ENCODE results near the gene GPM6B.

GPM6B gene

DNA sequence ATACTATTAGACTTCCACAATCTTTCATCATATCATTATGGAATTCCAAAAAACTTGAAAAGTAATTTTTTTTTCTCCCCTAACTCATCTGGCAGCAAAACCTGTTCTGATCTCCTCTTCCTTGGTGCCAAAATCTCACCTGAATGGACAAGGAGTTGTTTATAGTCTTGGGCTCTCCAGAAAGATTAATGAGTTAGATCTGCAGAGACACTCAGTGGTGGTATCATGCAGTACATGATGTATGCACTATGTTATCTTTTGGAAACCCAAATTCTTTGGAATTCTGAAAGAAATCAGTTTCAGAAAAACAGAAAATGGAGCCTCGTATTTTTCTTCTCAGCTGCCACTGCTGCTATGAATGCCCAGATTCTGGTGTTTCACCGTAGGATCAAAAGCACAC is 11.7 kb downstream of the GPM6B start:
- TF ChIP-seq, protein P1, sequence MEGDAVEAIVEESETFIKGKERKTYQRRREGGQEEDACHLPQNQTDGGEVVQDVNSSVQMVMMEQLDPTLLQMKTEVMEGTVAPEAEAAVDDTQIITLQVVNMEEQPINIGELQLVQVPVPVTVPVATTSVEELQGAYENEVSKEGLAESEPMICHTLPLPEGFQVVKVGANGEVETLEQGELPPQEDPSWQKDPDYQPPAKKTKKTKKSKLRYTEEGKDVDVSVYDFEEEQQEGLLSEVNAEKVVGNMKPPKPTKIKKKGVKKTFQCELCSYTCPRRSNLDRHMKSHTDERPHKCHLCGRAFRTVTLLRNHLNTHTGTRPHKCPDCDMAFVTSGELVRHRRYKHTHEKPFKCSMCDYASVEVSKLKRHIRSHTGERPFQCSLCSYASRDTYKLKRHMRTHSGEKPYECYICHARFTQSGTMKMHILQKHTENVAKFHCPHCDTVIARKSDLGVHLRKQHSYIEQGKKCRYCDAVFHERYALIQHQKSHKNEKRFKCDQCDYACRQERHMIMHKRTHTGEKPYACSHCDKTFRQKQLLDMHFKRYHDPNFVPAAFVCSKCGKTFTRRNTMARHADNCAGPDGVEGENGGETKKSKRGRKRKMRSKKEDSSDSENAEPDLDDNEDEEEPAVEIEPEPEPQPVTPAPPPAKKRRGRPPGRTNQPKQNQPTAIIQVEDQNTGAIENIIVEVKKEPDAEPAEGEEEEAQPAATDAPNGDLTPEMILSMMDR (IDR thresholded peaks at IDR 0.05; ENCODE audit: control insufficient read depth, extremely low read depth, insufficient read depth): 0 out of 2 replicates have a peak, but pooled peaks have one; percentile 4
- DNase-seq (ENCODE audit: low read depth): no peak
- H3K4me3 ChIP-seq (ENCODE audit: low read depth, low read length): no peak overlapping the region

DNA sequence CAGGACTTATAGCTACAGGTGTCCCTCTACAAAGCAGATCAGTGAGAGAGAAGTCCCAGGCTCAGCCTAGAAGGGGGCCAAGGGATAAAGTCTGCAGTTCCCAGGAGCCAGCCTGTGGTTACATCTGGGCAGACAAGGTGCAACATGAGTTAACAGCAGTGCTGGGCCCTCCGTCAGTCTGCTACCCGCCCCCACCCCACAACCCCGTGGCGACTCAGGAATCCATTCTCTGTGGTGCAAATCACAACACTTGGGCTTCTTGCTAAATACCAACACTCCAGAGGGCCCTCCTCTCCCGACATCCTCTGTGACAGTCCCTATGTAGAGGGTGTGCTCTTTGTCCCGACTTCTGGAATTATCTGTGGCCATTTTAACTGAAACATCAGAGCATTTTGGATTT is 13.8 kb downstream of the GPM6B start:
- TF ChIP-seq, protein P1 (IDR thresholded peaks at IDR 0.05; ENCODE audit: control insufficient read depth, extremely low read depth, insufficient read depth): no peak
- no peak for DNase-seq (ENCODE audit: low read depth)

DNA sequence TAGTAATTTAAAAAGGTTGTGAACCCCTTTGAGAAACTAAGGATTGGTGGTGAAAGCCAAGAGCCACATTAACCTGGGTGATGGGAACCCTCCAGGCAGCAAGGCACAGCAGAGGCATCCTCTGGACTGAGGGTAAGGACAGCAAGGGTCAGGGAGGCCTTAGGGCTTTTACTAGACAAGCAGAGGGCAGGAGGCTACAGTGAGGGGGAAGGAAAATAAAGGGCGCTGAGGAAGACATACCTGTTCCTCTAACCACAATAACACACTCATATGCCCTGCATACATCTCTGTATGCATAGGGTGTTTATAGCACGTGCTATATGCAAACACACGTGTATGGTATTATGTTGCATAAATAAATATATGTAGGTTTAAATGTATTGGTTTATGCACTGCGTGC is 18.7 kb downstream of the GPM6B start:
- DNase-seq (ENCODE audit: low read depth): no peak
- no peak overlapping the region for H3K4me3 ChIP-seq (ENCODE audit: low read depth, low read length)
- TF ChIP-seq, protein P1 (IDR thresholded peaks at IDR 0.05; ENCODE audit: control insufficient read depth, extremely low read depth, insufficient read depth): no peak

More for the DNA sequence above, 13.8 kb downstream of the GPM6B start:
- H3K4me3 ChIP-seq (ENCODE audit: low read depth, low read length): no peak overlapping the region

DNA sequence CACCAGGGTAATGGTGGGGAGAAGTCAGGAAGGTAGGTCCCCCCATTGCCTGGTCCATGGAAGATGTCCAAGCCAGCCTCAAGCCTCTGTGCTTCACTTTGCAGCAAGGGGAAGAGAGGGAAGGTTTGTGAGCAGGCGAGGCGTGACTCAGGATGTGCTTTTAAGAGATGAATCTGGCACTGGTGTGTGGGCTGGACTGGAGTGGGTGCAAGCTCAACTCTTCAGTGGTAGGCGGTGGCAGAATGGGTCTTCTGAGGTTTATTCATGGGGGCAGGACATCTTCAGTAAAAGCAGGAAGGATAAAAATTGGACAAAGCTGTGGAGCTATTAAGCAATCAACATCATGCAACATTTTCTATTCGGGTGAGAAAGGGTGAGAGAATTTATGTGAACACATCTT is 19.4 kb downstream of the GPM6B start:
- no peak overlapping the region for H3K4me3 ChIP-seq (ENCODE audit: low read depth, low read length)
- TF ChIP-seq, protein P1 (IDR thresholded peaks at IDR 0.05; ENCODE audit: control insufficient read depth, extremely low read depth, insufficient read depth): no peak
- DNase-seq (ENCODE audit: low read depth): no peak

DNA sequence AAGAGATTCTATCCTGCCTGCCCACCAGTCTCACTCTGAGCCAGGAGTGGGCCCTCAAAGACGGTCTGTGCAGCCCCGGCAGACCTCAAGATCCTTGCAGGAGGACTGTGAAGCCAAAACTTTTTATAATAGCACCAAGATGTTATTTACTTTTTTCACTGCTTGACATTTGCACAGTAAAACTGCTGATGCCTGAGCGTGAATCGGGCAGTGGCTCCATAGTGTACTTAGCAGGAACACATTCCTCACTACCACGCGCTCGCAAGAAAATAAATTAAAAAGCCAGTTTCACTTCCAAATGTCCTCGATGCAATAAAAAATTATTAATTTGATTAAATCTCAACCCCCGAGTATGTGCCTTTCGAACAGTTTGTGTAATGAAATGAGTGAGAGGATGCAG is 22.5 kb downstream of the GPM6B start:
- TF ChIP-seq, protein P1 (IDR thresholded peaks at IDR 0.05; ENCODE audit: control insufficient read depth, extremely low read depth, insufficient read depth): no peak
- H3K4me3 ChIP-seq (ENCODE audit: low read depth, low read length): no peak overlapping the region
- no peak for DNase-seq (ENCODE audit: low read depth)

DNA sequence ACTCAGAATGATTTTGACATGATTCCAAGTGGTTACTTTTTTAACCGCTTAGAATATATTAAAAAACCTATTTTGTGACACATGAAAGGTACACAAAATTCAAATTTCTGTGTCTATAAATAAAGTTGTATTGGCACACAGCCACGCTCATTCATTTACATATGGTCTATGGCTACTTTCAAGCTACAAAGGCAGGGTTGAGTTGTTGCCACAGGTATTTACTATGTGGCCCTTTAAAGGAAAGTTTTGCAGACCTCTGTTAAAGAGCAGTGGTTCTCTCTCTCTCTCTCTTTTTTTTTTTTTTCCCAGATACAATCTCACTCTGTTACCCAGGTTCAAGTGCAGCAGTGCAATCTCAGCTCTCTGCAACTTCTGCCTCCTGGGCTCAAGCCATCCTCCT is 23.0 kb downstream of the GPM6B start:
- H3K4me3 ChIP-seq (ENCODE audit: low read depth, low read length): no peak overlapping the region
- TF ChIP-seq, protein P1 (IDR thresholded peaks at IDR 0.05; ENCODE audit: control insufficient read depth, extremely low read depth, insufficient read depth): no peak
- no peak for DNase-seq (ENCODE audit: low read depth)

DNA sequence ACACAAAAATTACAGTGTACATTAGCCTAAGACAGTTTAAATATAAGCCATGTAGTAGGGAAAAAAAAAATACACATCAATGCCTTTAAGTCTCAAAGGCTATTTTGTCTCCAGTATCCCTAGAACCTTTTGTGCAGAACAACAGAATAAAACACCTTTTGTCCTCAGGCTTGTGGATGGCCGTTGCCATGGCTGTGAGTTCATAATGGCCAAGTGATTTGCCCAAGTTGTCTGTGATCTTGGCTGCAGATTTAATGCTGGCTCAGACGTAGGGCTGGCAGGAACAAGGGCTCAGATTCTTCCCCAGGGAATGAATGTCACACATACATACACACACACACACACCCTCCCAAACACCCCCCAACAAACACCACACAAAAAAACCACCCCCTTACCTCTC is 25.3 kb downstream of the GPM6B start:
- DNase-seq (ENCODE audit: low read depth): no peak
- H3K4me3 ChIP-seq (ENCODE audit: low read depth, low read length): no peak overlapping the region
- TF ChIP-seq, protein P1 (IDR thresholded peaks at IDR 0.05; ENCODE audit: control insufficient read depth, extremely low read depth, insufficient read depth): no peak
